HG02938 (cell line): ENCODE measurements around the gene RAI14.
"Not testable (repeated sequence)": the region's sequence is repeated elsewhere in the genome, so short reads cannot be mapped to it uniquely, and the experiment has no call there.

ENCODE experiments used
- ATAC-seq: cut with Tn5 transposase; IDR thresholded peaks from one replicate; pipeline ENCODE4 v1.9.1; 2021; ENCODE audit warnings: mild to moderate bottlenecking, moderate library complexity; ENCODE audit not compliant: unreplicated experiment

RAI14 gene

GRCh38 chr5:34724741-34725140 is 68.6 kb downstream of the RAI14 start:
- ATAC-seq, result no peak

GRCh38 chr5:34727166-34727749 is 71.1 kb downstream of the RAI14 start:
- not testable (repeated sequence) for ATAC-seq

- ATAC-seq, result no peak
Observed at GRCh38 chr5:34728236-34728635, 72.1 kb downstream of the RAI14 start.

- no peak for ATAC-seq
Observed at GRCh38 chr5:34731435-34732232, 75.5 kb downstream of the RAI14 start.

- ATAC-seq, result no peak
Observed at GRCh38 chr5:34734326-34734725, 78.2 kb downstream of the RAI14 start.

- ATAC-seq, result no peak
Observed at GRCh38 chr5:34735491-34736426, 79.6 kb downstream of the RAI14 start.

GRCh38 chr5:34736445-34737115 is 80.5 kb downstream of the RAI14 start:
- ATAC-seq, result no peak

- ATAC-seq, result no peak
Observed at GRCh38 chr5:34737731-34738130, 81.6 kb downstream of the RAI14 start.

- ATAC-seq, result no peak
Observed at GRCh38 chr5:34738381-34738780, 82.3 kb downstream of the RAI14 start.

GRCh38 chr5:34740389-34740806 is 84.3 kb downstream of the RAI14 start:
- ATAC-seq, result no peak

- no peak for ATAC-seq
Observed at GRCh38 chr5:34742061-34742460, 85.9 kb downstream of the RAI14 start.

GRCh38 chr5:34743878-34744277 is 87.8 kb downstream of the RAI14 start:
- ATAC-seq, result no peak

- no peak for ATAC-seq
Observed at GRCh38 chr5:34748431-34748830, 92.3 kb downstream of the RAI14 start.

- no peak for ATAC-seq
Observed at GRCh38 chr5:34749431-34749873, 93.3 kb downstream of the RAI14 start.

- ATAC-seq, result no peak
Observed at GRCh38 chr5:34750206-34750605, 94.1 kb downstream of the RAI14 start.

GRCh38 chr5:34751807-34752736 is 95.9 kb downstream of the RAI14 start:
- ATAC-seq, result no peak

GRCh38 chr5:34753236-34753635 is 97.1 kb downstream of the RAI14 start:
- ATAC-seq, result not testable (repeated sequence)

- no peak for ATAC-seq
Observed at GRCh38 chr5:34755926-34756325, 99.8 kb downstream of the RAI14 start.

- ATAC-seq, result no peak
Observed at GRCh38 chr5:34756781-34757624, 100.9 kb downstream of the RAI14 start.
